GM21360 (cell line): ENCODE measurements around the gene EDEM3.

Experiments
- ATAC-seq: cut with Tn5 transposase; IDR thresholded peaks from one replicate; pipeline ENCODE4 v1.9.1; 2021; ENCODE audit warnings: mild to moderate bottlenecking, moderate library complexity; ENCODE audit not compliant: unreplicated experiment

EDEM3 gene

DNA sequence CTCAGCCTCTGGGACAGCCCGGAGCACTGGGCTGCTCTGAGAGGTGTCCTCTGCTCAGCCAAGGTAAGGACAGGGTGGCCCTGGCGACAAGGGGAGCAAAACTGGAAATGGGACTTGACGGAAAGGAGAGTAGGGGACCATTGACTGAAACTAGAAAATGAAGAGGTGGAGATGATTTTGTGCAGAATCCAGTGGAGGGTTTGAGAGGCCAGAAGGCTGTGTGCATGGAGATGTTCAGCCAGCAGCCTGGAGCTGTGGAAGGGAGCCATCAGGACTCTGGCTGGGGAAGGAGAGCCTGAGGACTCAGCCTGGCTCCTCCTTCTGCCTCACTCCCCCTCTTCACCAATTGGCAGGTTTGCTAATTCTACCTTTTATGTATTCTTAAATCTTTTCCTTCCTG is 114.2 kb downstream of the EDEM3 start:
- no peak for ATAC-seq
